Measurements from ENCODE around the gene HSF2. TPM values are rescaled to one million over a fixed set of nuclear protein-coding genes. Genes with fewer than 3 reads are reported as not detected.

HSF2 gene
- total and polyA plus RNA-seq, 2 of the 13 experiments (the other 11 are each of a cell fraction or from before 2014, with no cell fraction given): 24.8 to 26.4 TPM

DNA sequence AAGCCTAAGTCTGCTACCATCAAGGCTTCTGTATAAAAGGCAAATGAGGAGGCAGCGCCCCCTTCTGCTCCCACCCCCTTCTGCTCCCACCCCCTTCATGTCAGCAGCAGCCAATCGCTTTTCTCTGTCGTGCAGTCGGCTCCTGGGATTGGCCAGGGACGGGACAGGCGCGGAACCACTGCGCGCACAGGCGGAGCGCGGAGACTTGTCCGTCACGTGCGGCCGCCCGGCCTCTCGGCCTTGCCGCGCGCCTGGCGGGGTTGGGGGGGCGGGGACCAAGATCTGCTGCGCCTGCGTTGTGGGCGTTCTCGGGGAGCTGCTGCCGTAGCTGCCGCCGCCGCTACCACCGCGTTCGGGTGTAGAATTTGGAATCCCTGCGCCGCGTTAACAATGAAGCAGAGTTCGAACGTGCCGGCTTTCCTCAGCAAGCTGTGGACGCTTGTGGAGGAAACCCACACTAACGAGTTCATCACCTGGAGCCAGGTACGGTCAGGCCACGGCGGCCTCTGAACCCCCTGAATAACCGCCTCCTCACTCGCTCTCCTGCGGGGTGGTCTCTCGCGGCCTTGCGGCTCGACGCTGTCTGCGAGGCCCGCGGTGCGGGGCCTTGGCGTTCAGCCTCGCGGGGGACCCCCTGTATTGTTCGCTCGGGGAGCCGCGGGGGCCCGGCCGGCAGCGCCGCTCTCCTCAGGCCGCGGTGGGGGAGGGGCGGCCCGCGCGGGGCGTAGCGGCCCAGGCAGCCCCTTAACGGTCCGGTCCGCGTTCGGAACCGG lies at the start of gene HSF2 (continued):
- TF ChIP-seq, protein P1, sequence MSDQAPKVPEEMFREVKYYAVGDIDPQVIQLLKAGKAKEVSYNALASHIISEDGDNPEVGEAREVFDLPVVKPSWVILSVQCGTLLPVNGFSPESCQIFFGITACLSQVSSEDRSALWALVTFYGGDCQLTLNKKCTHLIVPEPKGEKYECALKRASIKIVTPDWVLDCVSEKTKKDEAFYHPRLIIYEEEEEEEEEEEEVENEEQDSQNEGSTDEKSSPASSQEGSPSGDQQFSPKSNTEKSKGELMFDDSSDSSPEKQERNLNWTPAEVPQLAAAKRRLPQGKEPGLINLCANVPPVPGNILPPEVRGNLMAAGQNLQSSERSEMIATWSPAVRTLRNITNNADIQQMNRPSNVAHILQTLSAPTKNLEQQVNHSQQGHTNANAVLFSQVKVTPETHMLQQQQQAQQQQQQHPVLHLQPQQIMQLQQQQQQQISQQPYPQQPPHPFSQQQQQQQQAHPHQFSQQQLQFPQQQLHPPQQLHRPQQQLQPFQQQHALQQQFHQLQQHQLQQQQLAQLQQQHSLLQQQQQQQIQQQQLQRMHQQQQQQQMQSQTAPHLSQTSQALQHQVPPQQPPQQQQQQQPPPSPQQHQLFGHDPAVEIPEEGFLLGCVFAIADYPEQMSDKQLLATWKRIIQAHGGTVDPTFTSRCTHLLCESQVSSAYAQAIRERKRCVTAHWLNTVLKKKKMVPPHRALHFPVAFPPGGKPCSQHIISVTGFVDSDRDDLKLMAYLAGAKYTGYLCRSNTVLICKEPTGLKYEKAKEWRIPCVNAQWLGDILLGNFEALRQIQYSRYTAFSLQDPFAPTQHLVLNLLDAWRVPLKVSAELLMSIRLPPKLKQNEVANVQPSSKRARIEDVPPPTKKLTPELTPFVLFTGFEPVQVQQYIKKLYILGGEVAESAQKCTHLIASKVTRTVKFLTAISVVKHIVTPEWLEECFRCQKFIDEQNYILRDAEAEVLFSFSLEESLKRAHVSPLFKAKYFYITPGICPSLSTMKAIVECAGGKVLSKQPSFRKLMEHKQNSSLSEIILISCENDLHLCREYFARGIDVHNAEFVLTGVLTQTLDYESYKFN (CRISPR knock-in tag; conservative IDR thresholded peaks at IDR 0.05): peak; percentile 43
- TF ChIP-seq AGO2 (optimal IDR thresholded peaks at IDR 0.05; ENCODE audit: low read depth, low read length): peak; percentile 87
- TF ChIP-seq ZNF180 (CRISPR knock-in tag; IDR thresholded peaks at IDR 0.05; ENCODE audit: borderline replicate concordance, low read depth): no peak
- TF ChIP-seq, protein P2, sequence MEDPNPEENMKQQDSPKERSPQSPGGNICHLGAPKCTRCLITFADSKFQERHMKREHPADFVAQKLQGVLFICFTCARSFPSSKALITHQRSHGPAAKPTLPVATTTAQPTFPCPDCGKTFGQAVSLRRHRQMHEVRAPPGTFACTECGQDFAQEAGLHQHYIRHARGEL (CRISPR knock-in tag; IDR thresholded peaks at IDR 0.05): 0 out of 2 replicates have a peak, but pooled peaks have one; percentile 63
- TF ChIP-seq, protein P3, sequence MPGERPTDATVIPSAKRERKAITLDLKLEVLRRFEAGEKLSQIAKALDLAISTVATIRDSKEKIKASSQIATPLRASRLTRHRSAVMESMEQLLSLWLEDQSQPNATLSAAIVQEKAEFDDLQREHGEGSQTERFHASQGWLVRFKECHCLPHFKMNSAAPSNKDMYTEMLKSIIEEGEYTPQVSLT (CRISPR knock-in tag; IDR thresholded peaks at IDR 0.05; ENCODE audit: borderline replicate concordance, low read depth): no peak
- no peak for TF ChIP-seq ZNF251 (CRISPR knock-in tag; IDR thresholded peaks at IDR 0.05)
- TF ChIP-seq ZNF550 (CRISPR knock-in tag; IDR thresholded peaks at IDR 0.05; ENCODE audit: borderline replicate concordance): no peak
- no peak for TF ChIP-seq CC2D1A (CRISPR knock-in tag; IDR thresholded peaks at IDR 0.05)
- TF ChIP-seq, protein P4, sequence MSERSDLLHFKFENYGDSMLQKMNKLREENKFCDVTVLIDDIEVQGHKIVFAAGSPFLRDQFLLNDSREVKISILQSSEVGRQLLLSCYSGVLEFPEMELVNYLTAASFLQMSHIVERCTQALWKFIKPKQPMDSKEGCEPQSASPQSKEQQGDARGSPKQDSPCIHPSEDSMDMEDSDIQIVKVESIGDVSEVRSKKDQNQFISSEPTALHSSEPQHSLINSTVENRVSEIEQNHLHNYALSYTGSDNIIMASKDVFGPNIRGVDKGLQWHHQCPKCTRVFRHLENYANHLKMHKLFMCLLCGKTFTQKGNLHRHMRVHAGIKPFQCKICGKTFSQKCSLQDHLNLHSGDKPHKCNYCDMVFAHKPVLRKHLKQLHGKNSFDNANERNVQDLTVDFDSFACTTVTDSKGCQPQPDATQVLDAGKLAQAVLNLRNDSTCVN (CRISPR knock-in tag; IDR thresholded peaks at IDR 0.05; ENCODE audit: borderline replicate concordance): peak; percentile 78; the same call in 1 of the 2 replicates
- TF ChIP-seq, protein P5, sequence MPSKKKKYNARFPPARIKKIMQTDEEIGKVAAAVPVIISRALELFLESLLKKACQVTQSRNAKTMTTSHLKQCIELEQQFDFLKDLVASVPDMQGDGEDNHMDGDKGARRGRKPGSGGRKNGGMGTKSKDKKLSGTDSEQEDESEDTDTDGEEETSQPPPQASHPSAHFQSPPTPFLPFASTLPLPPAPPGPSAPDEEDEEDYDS (CRISPR knock-in tag; IDR thresholded peaks at IDR 0.05): peak; percentile 52
- peak; percentile 94 for TF ChIP-seq KLF12 (CRISPR knock-in tag; IDR thresholded peaks at IDR 0.05; ENCODE audit: borderline replicate concordance)
- TF ChIP-seq, protein P6, sequence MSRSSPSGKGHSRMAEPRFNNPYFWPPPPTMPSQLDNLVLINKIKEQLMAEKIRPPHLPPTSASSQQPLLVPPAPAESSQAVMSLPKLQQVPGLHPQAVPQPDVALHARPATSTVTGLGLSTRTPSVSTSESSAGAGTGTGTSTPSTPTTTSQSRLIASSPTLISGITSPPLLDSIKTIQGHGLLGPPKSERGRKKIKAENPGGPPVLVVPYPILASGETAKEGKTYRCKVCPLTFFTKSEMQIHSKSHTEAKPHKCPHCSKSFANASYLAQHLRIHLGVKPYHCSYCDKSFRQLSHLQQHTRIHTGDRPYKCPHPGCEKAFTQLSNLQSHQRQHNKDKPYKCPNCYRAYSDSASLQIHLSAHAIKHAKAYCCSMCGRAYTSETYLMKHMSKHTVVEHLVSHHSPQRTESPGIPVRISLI (CRISPR knock-in tag; IDR thresholded peaks at IDR 0.05; ENCODE audit: borderline replicate concordance): no peak
- peak; percentile 95 for TF ChIP-seq ZNF225 (CRISPR knock-in tag; IDR thresholded peaks at IDR 0.05)
- TF ChIP-seq, protein P7, sequence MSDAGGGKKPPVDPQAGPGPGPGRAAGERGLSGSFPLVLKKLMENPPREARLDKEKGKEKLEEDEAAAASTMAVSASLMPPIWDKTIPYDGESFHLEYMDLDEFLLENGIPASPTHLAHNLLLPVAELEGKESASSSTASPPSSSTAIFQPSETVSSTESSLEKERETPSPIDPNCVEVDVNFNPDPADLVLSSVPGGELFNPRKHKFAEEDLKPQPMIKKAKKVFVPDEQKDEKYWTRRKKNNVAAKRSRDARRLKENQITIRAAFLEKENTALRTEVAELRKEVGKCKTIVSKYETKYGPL (CRISPR knock-in tag; IDR thresholded peaks at IDR 0.05): peak; percentile 76; the same call in 1 of the 2 replicates
- peak; percentile 55; the same call in 1 of the 2 replicates for TF ChIP-seq ZNF292 (CRISPR knock-in tag; IDR thresholded peaks at IDR 0.05; ENCODE audit: borderline replicate concordance, low read depth)
- TF ChIP-seq, protein P8, sequence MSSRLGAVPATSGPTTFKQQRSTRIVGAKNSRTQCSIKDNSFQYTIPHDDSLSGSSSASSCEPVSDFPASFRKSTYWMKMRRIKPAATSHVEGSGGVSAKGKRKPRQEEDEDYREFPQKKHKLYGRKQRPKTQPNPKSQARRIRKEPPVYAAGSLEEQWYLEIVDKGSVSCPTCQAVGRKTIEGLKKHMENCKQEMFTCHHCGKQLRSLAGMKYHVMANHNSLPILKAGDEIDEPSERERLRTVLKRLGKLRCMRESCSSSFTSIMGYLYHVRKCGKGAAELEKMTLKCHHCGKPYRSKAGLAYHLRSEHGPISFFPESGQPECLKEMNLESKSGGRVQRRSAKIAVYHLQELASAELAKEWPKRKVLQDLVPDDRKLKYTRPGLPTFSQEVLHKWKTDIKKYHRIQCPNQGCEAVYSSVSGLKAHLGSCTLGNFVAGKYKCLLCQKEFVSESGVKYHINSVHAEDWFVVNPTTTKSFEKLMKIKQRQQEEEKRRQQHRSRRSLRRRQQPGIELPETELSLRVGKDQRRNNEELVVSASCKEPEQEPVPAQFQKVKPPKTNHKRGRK (CRISPR knock-in tag; IDR thresholded peaks at IDR 0.05): no peak
